HL-60 (cell line): ENCODE data around the gene CHTF8.
"Not testable (repeated sequence)": the region's sequence is repeated elsewhere in the genome, so short reads cannot be mapped to it uniquely, and the experiment has no call there.

ENCODE experiments used
- DNase-seq, 2 experiments: peaks; one replicate each; pipeline ENCODE4 v3.0.0-alpha.2; 2010 to 2020; ENCODE audit warnings: low read depth in 1 of 2, low spot score in 1 of 2
- H3K27ac ChIP-seq: fragments of 250-450 bp; sonication (Bioruptor Pico); replicated peaks from 2 replicates; pipeline ENCODE4 v1.5.1; 2020; ENCODE audit warnings: mild to moderate bottlenecking, moderate library complexity
- H3K27me3 ChIP-seq: fragments of 250-450 bp; sonication (Bioruptor Pico); 2 replicates; pipeline ENCODE4 v1.5.1; 2021; ENCODE audit warnings: mild to moderate bottlenecking, moderate library complexity; ENCODE audit not compliant: insufficient read depth, poor library complexity, severe bottlenecking
- H3K4me3 ChIP-seq: replicated peaks from 2 replicates; pipeline ENCODE4 v1.5.1; 2011; ENCODE audit warnings: mild to moderate bottlenecking, control low read depth, low read length; ENCODE audit not compliant: insufficient read depth
- GABPA ChIP-seq: IDR thresholded peaks from 2 replicates; pipeline ENCODE4 v1.6.1; 2012; ENCODE audit warnings: low read depth
- POLR2AphosphoS5 ChIP-seq: IDR thresholded peaks from 2 replicates; pipeline ENCODE4 v1.6.1; 2012; ENCODE audit warnings: low read depth
- SPI1 ChIP-seq: IDR thresholded peaks from 2 replicates; pipeline ENCODE4 v1.6.1; 2012; ENCODE audit warnings: low read depth, mild to moderate bottlenecking, borderline replicate concordance
- TF ChIP-seq, protein P1 (sequence below): IDR thresholded peaks from one replicate; pipeline ENCODE4 v1.5.1; 2011; ENCODE audit warnings: low read length, control low read depth, inconsistent platforms; ENCODE audit not compliant: insufficient read depth
- TF ChIP-seq, protein P2 (sequence below): IDR thresholded peaks from 2 replicates; pipeline ENCODE4 v1.6.1; 2012; ENCODE audit warnings: low read depth; ENCODE audit not compliant: insufficient replicate concordance

CHTF8 gene

DNA sequence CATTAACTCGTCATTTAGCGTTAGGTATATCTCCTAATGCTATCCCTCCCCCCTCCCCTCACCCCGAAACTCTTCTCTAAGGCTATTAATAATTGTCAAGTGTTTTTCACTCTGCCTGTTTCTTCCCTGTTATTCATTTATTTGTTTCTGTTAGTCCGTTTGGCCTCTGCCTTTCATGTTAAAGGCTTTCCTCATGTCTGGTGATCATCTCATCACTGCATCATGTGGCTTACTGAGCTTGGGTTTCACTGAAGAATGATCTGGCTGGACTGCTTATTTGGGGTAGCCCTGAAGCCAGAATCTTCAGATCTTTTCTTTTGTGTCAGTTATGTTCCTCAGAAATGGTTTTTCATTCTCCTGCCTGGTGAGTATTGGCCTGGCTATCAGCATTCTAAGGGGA, 9.5 kb upstream of the CHTF8 start:
- no peak overlapping the region for H3K4me3 ChIP-seq
- DNase-seq, result no peak
- no peaks in the 10 kb centered on the region for H3K27me3 ChIP-seq
- no peak overlapping the region for H3K27ac ChIP-seq
- TF ChIP-seq, protein P1, sequence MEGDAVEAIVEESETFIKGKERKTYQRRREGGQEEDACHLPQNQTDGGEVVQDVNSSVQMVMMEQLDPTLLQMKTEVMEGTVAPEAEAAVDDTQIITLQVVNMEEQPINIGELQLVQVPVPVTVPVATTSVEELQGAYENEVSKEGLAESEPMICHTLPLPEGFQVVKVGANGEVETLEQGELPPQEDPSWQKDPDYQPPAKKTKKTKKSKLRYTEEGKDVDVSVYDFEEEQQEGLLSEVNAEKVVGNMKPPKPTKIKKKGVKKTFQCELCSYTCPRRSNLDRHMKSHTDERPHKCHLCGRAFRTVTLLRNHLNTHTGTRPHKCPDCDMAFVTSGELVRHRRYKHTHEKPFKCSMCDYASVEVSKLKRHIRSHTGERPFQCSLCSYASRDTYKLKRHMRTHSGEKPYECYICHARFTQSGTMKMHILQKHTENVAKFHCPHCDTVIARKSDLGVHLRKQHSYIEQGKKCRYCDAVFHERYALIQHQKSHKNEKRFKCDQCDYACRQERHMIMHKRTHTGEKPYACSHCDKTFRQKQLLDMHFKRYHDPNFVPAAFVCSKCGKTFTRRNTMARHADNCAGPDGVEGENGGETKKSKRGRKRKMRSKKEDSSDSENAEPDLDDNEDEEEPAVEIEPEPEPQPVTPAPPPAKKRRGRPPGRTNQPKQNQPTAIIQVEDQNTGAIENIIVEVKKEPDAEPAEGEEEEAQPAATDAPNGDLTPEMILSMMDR, result no peak
- TF ChIP-seq GABPA, result no peak
- no peak for TF ChIP-seq POLR2AphosphoS5
- TF ChIP-seq SPI1, result no peak
- TF ChIP-seq, protein P2, sequence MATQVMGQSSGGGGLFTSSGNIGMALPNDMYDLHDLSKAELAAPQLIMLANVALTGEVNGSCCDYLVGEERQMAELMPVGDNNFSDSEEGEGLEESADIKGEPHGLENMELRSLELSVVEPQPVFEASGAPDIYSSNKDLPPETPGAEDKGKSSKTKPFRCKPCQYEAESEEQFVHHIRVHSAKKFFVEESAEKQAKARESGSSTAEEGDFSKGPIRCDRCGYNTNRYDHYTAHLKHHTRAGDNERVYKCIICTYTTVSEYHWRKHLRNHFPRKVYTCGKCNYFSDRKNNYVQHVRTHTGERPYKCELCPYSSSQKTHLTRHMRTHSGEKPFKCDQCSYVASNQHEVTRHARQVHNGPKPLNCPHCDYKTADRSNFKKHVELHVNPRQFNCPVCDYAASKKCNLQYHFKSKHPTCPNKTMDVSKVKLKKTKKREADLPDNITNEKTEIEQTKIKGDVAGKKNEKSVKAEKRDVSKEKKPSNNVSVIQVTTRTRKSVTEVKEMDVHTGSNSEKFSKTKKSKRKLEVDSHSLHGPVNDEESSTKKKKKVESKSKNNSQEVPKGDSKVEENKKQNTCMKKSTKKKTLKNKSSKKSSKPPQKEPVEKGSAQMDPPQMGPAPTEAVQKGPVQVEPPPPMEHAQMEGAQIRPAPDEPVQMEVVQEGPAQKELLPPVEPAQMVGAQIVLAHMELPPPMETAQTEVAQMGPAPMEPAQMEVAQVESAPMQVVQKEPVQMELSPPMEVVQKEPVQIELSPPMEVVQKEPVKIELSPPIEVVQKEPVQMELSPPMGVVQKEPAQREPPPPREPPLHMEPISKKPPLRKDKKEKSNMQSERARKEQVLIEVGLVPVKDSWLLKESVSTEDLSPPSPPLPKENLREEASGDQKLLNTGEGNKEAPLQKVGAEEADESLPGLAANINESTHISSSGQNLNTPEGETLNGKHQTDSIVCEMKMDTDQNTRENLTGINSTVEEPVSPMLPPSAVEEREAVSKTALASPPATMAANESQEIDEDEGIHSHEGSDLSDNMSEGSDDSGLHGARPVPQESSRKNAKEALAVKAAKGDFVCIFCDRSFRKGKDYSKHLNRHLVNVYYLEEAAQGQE, result no peak

DNA sequence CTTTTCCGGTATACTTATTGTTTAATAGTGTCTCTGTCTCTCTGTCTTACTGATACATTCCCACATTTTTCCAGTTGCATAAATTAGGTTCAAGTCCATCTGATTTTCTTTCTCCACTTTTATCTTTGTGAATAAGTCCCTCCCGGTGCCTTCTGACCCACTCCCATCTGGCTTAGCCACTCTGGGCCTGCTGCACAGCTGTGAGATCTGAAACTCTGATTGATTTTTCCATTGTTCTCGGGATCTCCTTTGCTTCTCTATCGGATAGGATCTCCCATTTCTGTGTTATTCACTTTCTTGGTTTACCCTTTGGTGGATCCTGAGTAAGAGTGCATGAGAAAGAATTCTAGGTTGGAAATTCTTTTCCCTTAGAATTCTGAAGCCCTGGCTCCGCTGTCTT, 8.6 kb upstream of the CHTF8 start:
- Histone ChIP-seq H3K4me3 (no peak overlapping the region), H3K27me3 (no peaks in the 10 kb centered on the region), H3K27ac (no peak overlapping the region)
- DNase-seq, result no peak
- no peak for TF ChIP-seq POLR2AphosphoS5
- no peak for TF ChIP-seq GABPA
- TF ChIP-seq, protein P2, result no peak
- TF ChIP-seq, protein P1, result no peak
- TF ChIP-seq SPI1, result no peak

DNA sequence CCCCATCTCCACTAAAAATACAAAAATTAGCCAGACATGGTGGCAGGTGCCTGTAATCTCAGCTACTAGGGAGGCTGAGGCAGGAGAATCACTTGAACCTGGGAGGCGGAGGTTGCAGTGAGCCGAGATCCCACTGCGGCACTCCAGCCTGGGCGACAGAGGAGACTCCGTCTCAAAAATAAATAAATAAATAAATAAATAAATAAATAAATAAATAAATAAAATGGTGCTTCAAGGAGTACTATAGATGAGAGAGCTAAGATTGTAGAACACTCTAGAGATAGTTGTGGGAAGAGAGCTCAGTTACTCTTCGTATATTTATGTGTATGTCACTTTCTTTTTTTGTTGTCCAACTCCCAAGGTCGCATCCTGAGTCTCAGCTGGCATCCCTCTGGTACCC, 7.1 kb upstream of the CHTF8 start:
- not testable (repeated sequence) for H3K4me3 ChIP-seq, H3K27me3 ChIP-seq, H3K27ac ChIP-seq, DNase-seq

DNA sequence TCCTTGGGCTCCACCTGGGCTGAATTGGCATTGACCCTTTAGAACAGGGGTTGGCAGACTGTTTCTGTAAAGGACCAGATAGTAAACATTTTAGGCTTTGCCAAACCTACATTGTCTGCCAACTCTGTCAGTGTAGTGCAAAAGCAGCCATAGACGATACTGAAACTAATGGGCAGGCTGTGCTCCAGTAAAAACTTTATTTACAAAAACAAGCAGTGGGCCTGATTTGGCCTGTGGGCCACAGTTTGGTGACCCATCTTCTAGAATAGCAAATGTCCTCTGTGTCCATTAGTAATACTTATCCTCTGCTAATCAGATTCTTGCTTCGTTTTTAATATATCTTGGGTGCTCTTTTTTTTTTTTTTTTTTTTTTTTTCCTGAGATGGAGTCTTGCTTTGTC, 6.2 kb upstream of the CHTF8 start:
- no peak overlapping the region for H3K4me3 ChIP-seq
- H3K27ac ChIP-seq, result no peak overlapping the region
- TF ChIP-seq, protein P2, result no peak
- TF ChIP-seq SPI1 (no peak), POLR2AphosphoS5 (no peak), GABPA (no peak)
- TF ChIP-seq, protein P1, result no peak
- no peaks in the 10 kb centered on the region for H3K27me3 ChIP-seq
- DNase-seq, result no peak
